Activated naive CD8-positive, alpha-beta T cell treated with anti-CD3 and anti-CD28 coated beads for 36 hours (primary cell): ENCODE measurements around the gene KLK8. TPM values are rescaled to one million over a fixed set of nuclear protein-coding genes. Genes with fewer than 3 reads are reported as not detected.
A peak's percentile ranks its signal among the peaks of the same experiment; 100 is the strongest.
"Not testable (repeated sequence)": the region's sequence is repeated elsewhere in the genome, so short reads cannot be mapped to it uniquely, and the experiment has no call there.

Experiments used
- DNase-seq: peaks from one replicate; pipeline ENCODE4 v3.0.0; 2021
- H3K27ac Mint-ChIP-seq: one replicate; pipeline ENCODE4 v1.8.0; 2022; ENCODE audit warnings: mild to moderate bottlenecking, moderate library complexity, mixed read lengths
- H3K27me3 Mint-ChIP-seq: one replicate; pipeline ENCODE4 v1.8.0; 2022; ENCODE audit warnings: mild to moderate bottlenecking, mixed read lengths
- H3K36me3 Mint-ChIP-seq: one replicate; pipeline ENCODE4 v1.8.0; 2021; ENCODE audit warnings: mild to moderate bottlenecking, mixed read lengths
- H3K4me1 Mint-ChIP-seq: one replicate; pipeline ENCODE4 v1.8.0; 2021; ENCODE audit warnings: mixed read lengths
- H3K4me3 Mint-ChIP-seq: one replicate; pipeline ENCODE4 v1.8.0; 2022; ENCODE audit warnings: mild to moderate bottlenecking, moderate library complexity, mixed read lengths
- H3K9me3 Mint-ChIP-seq: one replicate; pipeline ENCODE4 v1.8.0; 2022; ENCODE audit warnings: mixed read lengths
- total RNA-seq, 2 experiments: library from RNA; stranded (reverse); gene quantifications; one replicate each; pipeline ENCODE4 v1.2.3, GENCODE V29; 2021

Gene KLK8
- total RNA-seq, 2 experiments from 2014 or later, result not detected

DNA sequence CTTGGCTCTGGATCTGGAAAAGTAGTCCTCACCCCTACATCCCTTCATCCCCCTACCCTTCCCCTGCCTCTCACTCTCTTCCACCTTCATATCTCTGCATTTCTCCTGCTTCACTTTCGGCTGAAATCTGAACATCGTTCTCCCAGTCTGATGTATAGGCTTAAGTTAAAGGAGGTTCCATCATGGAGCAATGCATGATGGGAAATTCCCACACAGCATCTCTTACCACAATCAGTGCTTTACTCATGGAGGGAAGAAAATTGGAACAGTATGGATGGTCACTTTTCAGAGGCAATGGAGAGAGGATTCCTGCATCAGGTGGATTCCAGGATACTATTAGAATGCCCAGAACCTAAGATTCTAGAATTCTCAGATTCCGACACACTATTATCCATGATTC lies 6.1 kb upstream of the KLK8 start:
- H3K9me3 Mint-ChIP-seq, result no peaks in the 10 kb centered on the region
- no peaks in the 10 kb centered on the region for H3K4me1 Mint-ChIP-seq
- no peaks in the 10 kb centered on the region for H3K36me3 Mint-ChIP-seq
- no peak for DNase-seq
- no peak overlapping the region for H3K27ac Mint-ChIP-seq
- H3K27me3 Mint-ChIP-seq, result peaks cover 45% of the 10 kb centered on the region
- no peak overlapping the region for H3K4me3 Mint-ChIP-seq

DNA sequence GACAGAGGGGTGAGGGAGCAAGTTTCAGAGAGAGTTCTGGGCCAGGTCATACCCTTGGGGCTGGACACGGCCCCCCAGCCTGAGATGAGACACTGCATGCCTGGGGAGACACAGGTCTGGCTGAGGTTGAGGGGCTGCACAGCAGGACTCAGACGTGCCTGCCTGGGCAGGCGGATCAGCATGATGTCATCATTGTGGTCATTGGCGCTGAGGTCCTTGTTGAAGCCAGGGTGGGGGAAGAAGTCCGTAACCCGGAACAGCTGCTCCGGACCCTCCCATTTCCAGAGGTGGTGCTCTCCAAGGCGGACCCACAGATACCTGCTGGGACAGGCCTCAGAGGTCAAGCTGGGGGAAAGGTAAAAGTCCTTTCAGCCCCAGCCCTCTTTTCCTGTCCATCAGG lies 5.0 kb upstream of the KLK8 start:
- H3K4me3 Mint-ChIP-seq, result no peak overlapping the region
- H3K4me1 Mint-ChIP-seq, result peaks cover 2% of the 10 kb centered on the region
- peaks cover 53% of the 10 kb centered on the region for H3K27me3 Mint-ChIP-seq
- H3K9me3 Mint-ChIP-seq, result no peaks in the 10 kb centered on the region
- H3K27ac Mint-ChIP-seq, result no peak overlapping the region
- no peaks in the 10 kb centered on the region for H3K36me3 Mint-ChIP-seq
- DNase-seq, result no peak

DNA sequence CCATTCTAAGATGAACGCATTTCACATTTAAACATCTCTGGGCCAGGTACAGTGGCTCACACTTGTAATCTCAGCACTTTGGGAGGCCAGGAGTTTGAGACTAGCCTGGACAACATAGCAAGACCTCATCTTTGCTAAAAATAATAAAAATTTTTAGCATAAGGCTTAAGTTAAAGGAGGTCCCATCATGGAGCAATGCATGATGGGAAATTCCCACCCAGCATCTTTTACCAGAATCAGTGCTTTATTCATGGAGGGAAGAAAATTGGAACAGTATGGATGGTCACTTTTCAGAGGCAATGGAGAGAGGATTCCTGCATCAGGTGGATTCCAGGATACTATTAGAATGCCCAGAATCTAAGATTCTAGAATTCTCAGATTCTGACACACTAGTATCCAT lies 3.8 kb upstream of the KLK8 start:
- no peaks in the 10 kb centered on the region for H3K36me3 Mint-ChIP-seq
- peaks cover 55% of the 10 kb centered on the region for H3K27me3 Mint-ChIP-seq
- H3K27ac Mint-ChIP-seq, result no peak overlapping the region
- H3K4me3 Mint-ChIP-seq, result no peak overlapping the region
- peaks cover 2% of the 10 kb centered on the region for H3K4me1 Mint-ChIP-seq
- H3K9me3 Mint-ChIP-seq, result no peaks in the 10 kb centered on the region
- DNase-seq, result no peak

DNA sequence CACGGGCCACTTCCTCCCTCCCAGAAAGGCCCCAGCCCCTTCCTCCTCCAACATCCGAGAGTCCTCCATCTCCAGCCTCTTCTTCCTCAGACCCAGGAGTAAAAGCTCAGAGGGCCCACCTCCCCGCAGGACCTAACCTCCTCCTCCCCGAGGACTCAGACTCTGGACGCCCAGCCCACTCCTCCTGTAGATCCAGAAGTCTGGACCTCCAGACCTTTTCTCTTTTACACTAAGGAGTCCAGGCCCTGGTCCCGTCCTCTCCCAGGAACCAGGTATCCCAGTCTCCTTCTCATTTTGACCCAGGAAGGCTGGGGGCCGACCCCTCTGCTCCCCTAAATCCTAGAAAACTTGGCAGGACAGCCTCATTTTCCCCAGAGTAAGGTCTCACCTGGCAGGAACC lies 1.9 kb upstream of the KLK8 start:
- no peaks in the 10 kb centered on the region for H3K9me3 Mint-ChIP-seq
- no peak overlapping the region for H3K27ac Mint-ChIP-seq
- H3K4me1 Mint-ChIP-seq, result peaks cover 2% of the 10 kb centered on the region

DNA sequence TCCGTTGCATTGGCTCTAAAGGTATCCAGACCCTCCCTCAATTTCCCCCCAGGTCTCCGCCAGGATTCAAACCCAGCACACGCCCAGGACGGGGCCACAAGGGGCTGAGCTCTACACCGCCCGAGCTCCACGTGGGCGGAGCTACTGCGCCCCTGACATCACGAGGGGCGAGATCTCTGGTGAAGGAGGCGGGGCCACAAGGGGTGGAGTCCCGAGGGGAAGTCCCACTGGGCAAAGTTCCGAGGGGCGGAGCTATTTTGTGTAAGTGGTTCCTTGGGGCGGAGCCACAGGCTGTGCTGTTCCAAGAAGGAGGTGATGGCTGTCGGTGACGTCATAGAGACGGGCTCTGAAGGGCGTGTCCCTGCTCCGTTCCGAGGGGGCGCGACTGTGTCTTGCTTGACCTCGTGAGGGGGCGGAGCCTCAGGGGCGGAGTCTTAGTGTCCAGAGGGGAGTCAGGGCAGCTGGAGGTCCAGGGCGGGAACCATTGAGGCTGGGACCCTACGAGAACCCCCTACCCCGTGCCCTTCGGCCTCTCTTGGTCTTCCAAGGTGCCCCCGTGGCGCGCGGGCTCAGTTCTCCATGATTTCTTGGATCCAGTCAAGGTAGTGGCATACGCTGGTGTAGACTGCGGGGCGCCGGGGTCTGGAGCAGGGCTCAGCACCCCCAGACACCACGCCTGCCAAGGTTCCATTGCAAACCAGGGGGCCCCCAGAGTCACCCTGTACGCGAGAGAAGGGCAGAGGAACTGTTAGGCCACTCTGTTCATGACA lies 1.3 kb upstream of the KLK8 start:
- peaks cover 63% of the 10 kb centered on the region for H3K27me3 Mint-ChIP-seq
- peaks cover 2% of the 10 kb centered on the region for H3K4me1 Mint-ChIP-seq
- H3K9me3 Mint-ChIP-seq, result no peaks in the 10 kb centered on the region
- H3K4me3 Mint-ChIP-seq, result no peak overlapping the region
- DNase-seq, result peak; percentile 58
- no peaks in the 10 kb centered on the region for H3K36me3 Mint-ChIP-seq
- H3K27ac Mint-ChIP-seq, result no peak overlapping the region

More for the DNA sequence above, 1.9 kb upstream of the KLK8 start:
- Mint-ChIP-seq H3K27me3 (peaks cover 57% of the 10 kb centered on the region), H3K36me3 (no peaks in the 10 kb centered on the region), H3K4me3 (no peak overlapping the region)
- no peak for DNase-seq

DNA sequence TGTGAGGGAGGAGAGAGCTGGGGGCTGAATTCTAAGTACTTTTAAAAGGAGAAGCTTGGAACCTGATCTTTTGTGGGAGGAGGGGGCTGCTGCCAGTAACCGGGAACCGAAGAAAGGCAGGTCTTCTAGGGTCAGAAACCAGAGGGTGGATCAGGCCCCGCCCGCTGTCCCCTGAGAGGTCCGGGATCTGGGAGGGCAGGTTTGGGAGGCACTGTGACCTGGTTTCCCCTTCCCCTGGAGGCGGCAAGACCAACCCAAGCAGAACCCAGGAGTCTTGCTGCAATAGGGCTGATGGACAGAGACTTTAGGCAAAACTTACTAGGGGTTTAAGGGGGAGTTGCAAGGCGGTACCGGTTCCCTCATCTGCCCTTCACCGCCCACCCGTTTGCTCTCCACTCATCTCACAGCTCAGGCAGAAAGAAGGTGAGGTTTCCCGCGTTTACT lies 707 bp upstream of the KLK8 start:
- H3K36me3 Mint-ChIP-seq, result no peaks in the 10 kb centered on the region
- peaks cover 67% of the 10 kb centered on the region for H3K27me3 Mint-ChIP-seq
- no peaks in the 10 kb centered on the region for H3K9me3 Mint-ChIP-seq
- peaks cover 2% of the 10 kb centered on the region for H3K4me1 Mint-ChIP-seq
- H3K27ac Mint-ChIP-seq, result no peak overlapping the region
- no peak overlapping the region for H3K4me3 Mint-ChIP-seq
- no peak for DNase-seq

DNA sequence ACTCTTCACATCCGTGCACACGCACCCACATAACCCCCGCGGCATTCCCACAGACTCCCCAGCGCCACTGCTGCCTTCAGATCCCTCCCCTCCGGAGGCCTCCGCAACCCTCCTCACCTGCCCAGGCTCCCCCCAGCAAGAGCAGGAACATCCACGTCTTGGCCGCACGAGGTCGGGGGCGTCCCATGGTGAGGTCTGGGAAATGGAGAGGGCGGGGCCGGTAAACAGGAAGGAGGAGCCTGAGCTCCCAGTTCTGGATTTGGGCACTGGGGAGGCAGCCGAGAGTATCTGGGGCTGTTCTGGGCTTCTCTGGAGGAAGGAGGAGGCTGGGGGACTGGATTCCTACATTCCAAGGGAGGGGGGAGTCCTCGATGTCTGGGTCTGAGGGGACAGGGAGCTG lies 423 bp downstream of the KLK8 start:
- H3K9me3 Mint-ChIP-seq, result no peaks in the 10 kb centered on the region
- DNase-seq, result no peak
- H3K27ac Mint-ChIP-seq, result no peak overlapping the region
- H3K4me3 Mint-ChIP-seq, result no peak overlapping the region
- peaks cover 2% of the 10 kb centered on the region for H3K4me1 Mint-ChIP-seq
- no peaks in the 10 kb centered on the region for H3K36me3 Mint-ChIP-seq
- H3K27me3 Mint-ChIP-seq, result peaks cover 66% of the 10 kb centered on the region

DNA sequence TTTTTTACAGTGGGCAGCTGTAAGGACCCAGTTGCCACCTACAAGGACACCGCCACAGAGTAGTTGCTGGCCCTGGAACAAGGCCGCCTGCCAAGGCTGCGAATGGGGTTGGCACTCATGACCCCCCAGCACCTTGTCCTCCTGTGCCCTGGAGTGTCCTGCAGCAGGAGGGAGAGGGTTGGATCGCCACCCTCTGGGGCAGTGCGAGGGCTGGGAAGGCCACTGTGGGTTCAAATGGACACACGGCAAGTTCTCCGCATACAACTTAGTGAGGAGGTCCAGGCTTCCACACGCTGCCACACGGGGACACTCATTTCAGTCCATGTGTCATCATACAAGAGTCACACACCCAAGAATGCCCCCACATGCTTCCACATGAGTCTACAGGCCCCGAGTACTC lies 978 bp downstream of the KLK8 start:
- no peaks in the 10 kb centered on the region for H3K36me3 Mint-ChIP-seq
- H3K4me1 Mint-ChIP-seq, result peaks cover 2% of the 10 kb centered on the region
- H3K27ac Mint-ChIP-seq, result no peak overlapping the region
- no peak overlapping the region for H3K4me3 Mint-ChIP-seq
- H3K9me3 Mint-ChIP-seq, result no peaks in the 10 kb centered on the region
- peaks cover 64% of the 10 kb centered on the region for H3K27me3 Mint-ChIP-seq
- DNase-seq, result no peak

DNA sequence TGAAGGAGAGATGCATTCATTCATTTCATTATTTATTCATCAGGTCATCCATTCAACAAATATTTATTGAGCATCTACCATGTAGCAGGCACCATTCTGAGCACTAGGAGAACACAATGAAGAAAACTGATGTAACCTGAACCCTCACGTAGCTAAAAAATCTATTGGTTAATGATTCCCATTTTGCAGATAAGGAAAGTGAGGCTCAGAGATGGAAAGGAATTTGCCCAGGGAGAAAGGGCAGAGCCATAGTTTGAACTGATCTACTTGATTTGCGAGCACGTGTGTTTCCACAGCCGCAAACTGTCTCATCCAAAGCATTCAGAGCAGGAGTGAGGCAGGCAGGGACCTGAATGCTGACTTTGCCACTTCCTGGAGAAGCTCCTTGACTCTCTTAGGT lies 2.7 kb downstream of the KLK8 start:
- Mint-ChIP-seq H3K27ac (no peak overlapping the region), H3K4me1 (peaks cover 2% of the 10 kb centered on the region), H3K36me3 (no peaks in the 10 kb centered on the region), H3K27me3 (peaks cover 62% of the 10 kb centered on the region), H3K9me3 (no peaks in the 10 kb centered on the region), H3K4me3 (no peak overlapping the region)
- DNase-seq, result no peak

DNA sequence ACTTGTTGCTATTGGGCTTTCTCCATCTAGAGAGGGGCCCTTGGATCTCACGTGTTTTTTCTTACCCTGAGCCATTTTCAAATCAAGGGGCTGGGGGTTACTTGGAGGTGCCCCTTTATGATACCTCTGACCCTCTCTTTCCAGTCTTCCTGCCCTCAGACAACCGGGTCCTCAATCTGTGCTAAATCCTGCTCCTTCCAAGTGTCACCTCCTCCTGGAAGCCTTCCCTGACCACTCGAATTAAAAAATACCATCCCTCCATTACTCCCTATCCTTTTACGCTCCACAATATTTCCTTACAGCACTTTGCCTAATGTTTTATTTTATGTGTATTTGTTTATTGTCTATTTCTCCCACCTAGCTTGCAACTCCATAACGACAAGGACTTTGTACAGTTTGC lies 3.3 kb downstream of the KLK8 start:
- no peak for DNase-seq
- Mint-ChIP-seq H3K27me3 (peaks cover 56% of the 10 kb centered on the region), H3K4me1 (peaks cover 2% of the 10 kb centered on the region), H3K9me3 (no peaks in the 10 kb centered on the region), H3K36me3 (no peaks in the 10 kb centered on the region), H3K4me3 (no peak overlapping the region), H3K27ac (no peak overlapping the region)

DNA sequence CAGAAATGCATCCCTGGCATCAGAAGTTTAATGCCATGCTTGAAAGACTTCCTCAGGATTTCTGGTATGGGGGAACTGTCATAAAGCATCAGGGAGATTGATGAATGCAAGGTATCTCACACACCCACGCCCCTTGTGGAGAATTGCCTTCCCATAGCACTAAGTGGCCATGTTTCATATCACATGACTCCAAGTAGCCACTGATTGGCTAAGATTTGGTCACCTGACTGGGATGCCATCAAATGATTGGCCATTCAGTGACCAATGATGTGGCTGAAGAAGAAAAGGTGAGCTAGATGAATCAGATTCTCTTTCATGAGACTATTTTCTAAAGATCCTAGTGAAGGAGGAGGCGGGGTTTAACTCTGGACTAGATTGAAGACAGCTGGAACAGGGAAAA lies 7.3 kb downstream of the KLK8 start:
- no peak for DNase-seq
- Mint-ChIP-seq H3K27ac (no peak overlapping the region), H3K4me3 (no peak overlapping the region), H3K36me3 (no peaks in the 10 kb centered on the region), H3K27me3 (peaks cover 35% of the 10 kb centered on the region), H3K9me3 (no peaks in the 10 kb centered on the region), H3K4me1 (no peaks in the 10 kb centered on the region)

DNA sequence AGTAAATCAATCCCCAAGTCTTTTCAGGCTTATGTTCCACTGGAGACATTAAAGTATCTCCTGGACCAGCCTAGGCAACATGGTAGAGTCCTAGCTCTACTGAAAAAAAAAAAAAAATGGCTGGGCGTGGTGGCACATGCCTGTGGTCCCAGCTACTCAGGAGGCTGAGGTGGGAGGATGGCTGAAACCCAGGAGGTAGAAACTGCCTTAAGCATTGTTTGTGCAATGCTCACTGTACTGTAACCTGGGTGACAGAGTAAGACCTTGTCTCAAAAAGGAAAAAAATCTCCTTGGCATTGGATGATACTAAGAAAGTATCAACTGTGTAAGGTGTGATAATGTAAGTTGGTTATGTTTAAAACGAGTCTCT lies 8.8 kb downstream of the KLK8 start:
- no peak overlapping the region for H3K4me3 Mint-ChIP-seq
- H3K36me3 Mint-ChIP-seq, result no peaks in the 10 kb centered on the region
- H3K27me3 Mint-ChIP-seq, result peaks cover 26% of the 10 kb centered on the region
- H3K9me3 Mint-ChIP-seq, result no peaks in the 10 kb centered on the region
- H3K4me1 Mint-ChIP-seq, result no peaks in the 10 kb centered on the region
- no peak for DNase-seq
- no peak overlapping the region for H3K27ac Mint-ChIP-seq

DNA sequence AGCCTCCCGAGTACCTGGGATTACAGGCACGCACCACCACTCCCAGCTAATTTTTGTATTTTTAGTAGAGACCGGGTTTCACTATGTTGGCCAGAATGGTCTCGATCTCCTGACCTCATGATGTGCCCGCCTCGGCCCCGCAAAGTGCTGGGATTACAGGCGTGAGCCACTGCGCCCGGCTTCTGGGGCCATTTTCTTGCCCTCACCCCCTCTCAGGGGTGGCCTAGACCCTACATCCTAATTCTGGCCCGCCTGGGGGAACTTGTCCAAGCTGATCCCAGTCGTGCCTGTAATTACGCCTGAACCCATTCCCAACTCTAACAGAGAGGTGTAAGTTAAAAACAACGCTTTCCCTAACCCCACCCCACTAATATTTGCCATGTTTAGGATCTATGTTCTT lies 17.0 kb downstream of the KLK8 start:
- not testable (repeated sequence) for H3K4me1 Mint-ChIP-seq, H3K4me3 Mint-ChIP-seq, H3K27ac Mint-ChIP-seq, H3K9me3 Mint-ChIP-seq, H3K36me3 Mint-ChIP-seq, DNase-seq
- H3K27me3 Mint-ChIP-seq, result peaks cover 41% of the 10 kb centered on the region

DNA sequence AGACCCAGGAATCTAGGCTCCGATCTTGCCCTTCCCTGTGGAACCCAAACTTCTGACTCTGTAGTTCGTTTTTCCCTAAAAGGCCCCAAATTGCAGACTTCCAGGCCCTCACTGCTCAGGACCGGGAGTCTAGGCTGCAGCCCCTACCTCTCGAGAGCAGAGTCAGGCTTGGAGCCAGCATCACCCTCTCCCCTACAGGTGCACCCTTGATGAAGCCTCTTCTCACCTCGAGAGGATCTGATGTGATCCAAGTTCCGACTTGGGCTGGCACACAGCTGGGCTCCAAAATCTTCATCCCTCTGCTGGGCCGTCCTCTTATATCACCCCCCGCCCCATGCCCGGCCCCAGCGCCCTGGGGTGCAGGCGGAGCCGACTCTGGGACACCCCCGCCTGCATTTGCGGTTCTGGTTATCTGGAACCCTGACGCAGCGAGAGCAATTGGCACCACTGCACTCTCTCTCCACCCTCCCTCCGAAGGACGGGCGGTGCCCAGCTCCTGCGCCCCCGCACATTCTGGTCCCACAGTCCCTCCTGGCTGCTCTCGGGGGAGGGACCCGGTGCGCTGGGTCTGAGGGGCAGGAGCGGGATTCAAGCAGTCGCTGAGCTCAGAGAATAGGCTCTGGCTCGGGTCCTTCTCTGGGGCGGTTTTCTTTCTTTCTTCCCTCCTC lies 17.6 kb downstream of the KLK8 start, which contains the start of gene KLK7:
TSS of gene KLK7 (minus strand) at position 293 of the 668 bp plus-strand sequence. CDS start 1,518 bp downstream, outside the sequence.
- Mint-ChIP-seq H3K4me1 (no peaks in the 10 kb centered on the region), H3K27ac (no peak within 1 kb of the TSS), H3K36me3 (no peaks in the 10 kb centered on the region), H3K27me3 (peaks cover 44% of the 10 kb centered on the region), H3K4me3 (no peak within 1 kb of the TSS), H3K9me3 (no peaks in the 10 kb centered on the region)
- no peak for DNase-seq

DNA sequence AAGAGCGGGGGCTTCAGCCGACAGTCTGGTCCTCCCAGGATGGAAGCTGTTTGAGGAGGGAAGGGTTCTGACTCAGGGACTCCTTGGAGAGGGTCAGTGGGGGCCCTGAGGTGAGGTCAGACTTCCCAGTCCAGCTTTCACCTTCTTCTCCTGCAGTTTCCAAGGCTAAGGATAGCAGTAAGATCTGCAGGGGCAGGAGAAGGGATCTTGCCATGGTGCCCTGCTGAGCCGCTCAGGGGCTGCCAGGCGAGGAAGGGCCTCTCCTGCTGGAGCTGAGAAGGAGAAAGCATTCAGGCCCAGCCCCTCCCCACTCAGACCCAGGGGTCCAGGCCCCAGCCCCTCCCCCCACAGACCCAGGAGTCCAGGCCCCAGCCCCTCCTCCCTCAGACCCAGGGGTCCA lies 19.2 kb downstream of the KLK8 start:
- Mint-ChIP-seq H3K9me3 (no peaks in the 10 kb centered on the region), H3K4me1 (no peaks in the 10 kb centered on the region), H3K27ac (no peak overlapping the region), H3K36me3 (no peaks in the 10 kb centered on the region), H3K4me3 (no peak overlapping the region), H3K27me3 (peaks cover 54% of the 10 kb centered on the region)
- DNase-seq, result no peak

DNA sequence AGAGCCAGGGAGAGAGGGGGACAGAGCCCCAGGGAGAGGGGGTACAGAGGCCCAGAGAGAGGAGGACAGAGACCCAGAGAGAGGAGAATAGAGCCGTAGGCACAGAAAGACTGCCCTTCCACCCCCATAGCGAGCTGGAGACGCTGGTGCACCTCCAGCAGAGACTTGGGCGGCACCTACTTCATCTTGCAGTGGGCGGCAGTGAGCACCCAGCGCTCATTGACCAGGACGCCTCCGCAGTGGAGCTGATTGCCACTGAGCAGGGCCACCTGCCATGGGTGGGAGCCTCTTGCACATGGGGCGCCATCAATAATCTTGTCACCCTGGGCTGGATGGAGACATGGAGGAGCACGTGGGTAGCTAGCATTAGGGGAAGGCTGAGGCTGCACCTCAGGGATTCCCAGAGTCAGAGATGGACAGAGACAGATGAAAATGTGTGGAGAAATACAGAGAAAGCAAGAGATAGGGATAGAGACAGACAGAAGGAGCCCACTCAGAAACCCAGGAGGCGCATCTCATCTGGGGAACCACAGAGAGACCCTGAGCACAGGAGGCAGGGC lies 19.7 kb downstream of the KLK8 start:
- H3K27me3 Mint-ChIP-seq, result peaks cover 57% of the 10 kb centered on the region
- no peak overlapping the region for H3K27ac Mint-ChIP-seq
- H3K9me3 Mint-ChIP-seq, result no peaks in the 10 kb centered on the region
- DNase-seq, result no peak
- no peak overlapping the region for H3K4me3 Mint-ChIP-seq
- H3K36me3 Mint-ChIP-seq, result no peaks in the 10 kb centered on the region
- H3K4me1 Mint-ChIP-seq, result no peaks in the 10 kb centered on the region
